WTC11 (cell line): ENCODE data around the gene TNIP2. TPM values are rescaled to one million over a fixed set of nuclear protein-coding genes. Genes with fewer than 3 reads are reported as not detected.

Experiments
- ATAC-seq: fragments of 200-7000 bp; cut with Tn5 transposase; 2 replicates; pipeline ENCODE4 v1.10.0; 2021; ENCODE audit warnings: mild to moderate bottlenecking, moderate library complexity
- CTCF ChIA-PET: fragments of 300-600 bp; sonication (Branson Sonifier 250); formaldehyde crosslinking; loops from one replicate; lab custom pipeline; 2021; ENCODE audit warnings: antibody characterized with exemption; lab: Charles Lee
- POLR2A ChIA-PET: fragments of 350-600 bp; sonication (Branson Sonifier 250); formaldehyde crosslinking; loops from one replicate; lab custom pipeline; 2021; ENCODE audit warnings: antibody characterized with exemption; lab: Charles Lee
- DNase-seq: peaks from one replicate; pipeline ENCODE4 v3.0.0; 2021; ENCODE audit warnings: low spot score
- H3K27ac Mint-ChIP-seq: 2 replicates; pipeline ENCODE4 v1.8.0; 2021; ENCODE audit warnings: mixed read lengths
- H3K27me3 Mint-ChIP-seq: 2 replicates; pipeline ENCODE4 v1.8.0; 2021; ENCODE audit warnings: low read depth, mild to moderate bottlenecking, moderate library complexity, mixed read lengths
- H3K36me3 Mint-ChIP-seq: 2 replicates; pipeline ENCODE4 v1.8.0; 2021; ENCODE audit warnings: mixed read lengths
- H3K4me1 Mint-ChIP-seq: 2 replicates; pipeline ENCODE4 v1.8.0; 2022; ENCODE audit warnings: mixed read lengths
- H3K4me3 Mint-ChIP-seq: 2 replicates; pipeline ENCODE4 v1.8.0; 2021; ENCODE audit warnings: mild to moderate bottlenecking, moderate library complexity, mixed read lengths
- H3K9me3 Mint-ChIP-seq: 2 replicates; pipeline ENCODE4 v1.8.0; 2021; ENCODE audit warnings: mixed read lengths
- ATF1 ChIP-seq: sonication (generic); formaldehyde crosslinking; IDR thresholded peaks from 2 replicates; pipeline ENCODE4 v1.8.1; 2023; ENCODE audit warnings: mild to moderate bottlenecking, moderate library complexity, missing genetic modification reagents
- CBFB ChIP-seq: sonication (generic); formaldehyde crosslinking; IDR thresholded peaks from 2 replicates; pipeline ENCODE4 v1.8.1; 2022; ENCODE audit warnings: mild to moderate bottlenecking, low read depth, missing genetic modification reagents
- KAT7 ChIP-seq: sonication (generic); formaldehyde crosslinking; IDR thresholded peaks from 2 replicates; pipeline ENCODE4 v1.8.1; 2023; ENCODE audit warnings: missing genetic modification reagents, mild to moderate bottlenecking, borderline replicate concordance
- MXD4 ChIP-seq: fragments of 250-450 bp; sonication (Bioruptor Pico); IDR thresholded peaks from 2 replicates; pipeline ENCODE4 v1.8.0; 2021; ENCODE audit warnings: mild to moderate bottlenecking, moderate library complexity, borderline replicate concordance
- NFATC4 ChIP-seq: fragments of 250-450 bp; sonication (Bioruptor Pico); IDR thresholded peaks from 2 replicates; pipeline ENCODE4 v1.9.0; 2021; ENCODE audit warnings: mild to moderate bottlenecking
- NFE2L1 ChIP-seq: sonication (generic); formaldehyde crosslinking; IDR thresholded peaks from 2 replicates; pipeline ENCODE4 v1.8.1; 2023; ENCODE audit warnings: missing genetic modification reagents
- SMAD3 ChIP-seq: sonication (generic); formaldehyde crosslinking; IDR thresholded peaks from 2 replicates; pipeline ENCODE4 v1.8.0; 2022; ENCODE audit warnings: missing genetic modification reagents, mild to moderate bottlenecking, borderline replicate concordance
- ZNF219 ChIP-seq: sonication (generic); formaldehyde crosslinking; IDR thresholded peaks from 2 replicates; pipeline ENCODE4 v1.8.0; 2023; ENCODE audit warnings: missing genetic modification reagents, mild to moderate bottlenecking, borderline replicate concordance
- total RNA-seq: library from RNA; stranded (reverse); gene quantifications from 3 replicates; pipeline ENCODE4 v1.2.3, GENCODE V29; 2021
- TF ChIP-seq, protein P1 (sequence below): sonication (generic); formaldehyde crosslinking; IDR thresholded peaks from 2 replicates; pipeline ENCODE4 v1.8.1; 2023; ENCODE audit warnings: mild to moderate bottlenecking, missing genetic modification reagents
- TF ChIP-seq, protein P2 (sequence below): sonication (generic); formaldehyde crosslinking; conservative IDR thresholded peaks from 2 replicates; pipeline ENCODE4 v1.8.1; 2022; ENCODE audit warnings: mild to moderate bottlenecking, missing genetic modification reagents
- TF ChIP-seq, protein P3 (sequence below): fragments of 200-600 bp; IDR thresholded peaks from 2 replicates; pipeline ENCODE4 v1.8.0; 2022; ENCODE audit warnings: antibody characterized with exemption
- TF ChIP-seq, protein P4 (sequence below): sonication (generic); formaldehyde crosslinking; IDR thresholded peaks from 2 replicates; pipeline ENCODE4 v1.8.1; 2022; ENCODE audit warnings: mild to moderate bottlenecking, moderate library complexity, missing genetic modification reagents
- TF ChIP-seq, protein P5 (sequence below): sonication (generic); formaldehyde crosslinking; IDR thresholded peaks from 2 replicates; pipeline ENCODE4 v1.8.0; 2022; ENCODE audit warnings: mild to moderate bottlenecking, missing genetic modification reagents
- TF ChIP-seq, protein P6 (sequence below): fragments of 250-450 bp; sonication (Bioruptor Pico); IDR thresholded peaks from 2 replicates; pipeline ENCODE4 v1.9.0; 2021; ENCODE audit warnings: mild to moderate bottlenecking, borderline replicate concordance
- TF ChIP-seq, protein P7 (sequence below): sonication (generic); formaldehyde crosslinking; IDR thresholded peaks from 2 replicates; pipeline ENCODE4 v1.8.1; 2022; ENCODE audit warnings: low read depth, mild to moderate bottlenecking, moderate library complexity, missing genetic modification reagents, borderline replicate concordance

Gene TNIP2
- total RNA-seq, 1 experiment from 2014 or later = 44.4 TPM

DNA sequence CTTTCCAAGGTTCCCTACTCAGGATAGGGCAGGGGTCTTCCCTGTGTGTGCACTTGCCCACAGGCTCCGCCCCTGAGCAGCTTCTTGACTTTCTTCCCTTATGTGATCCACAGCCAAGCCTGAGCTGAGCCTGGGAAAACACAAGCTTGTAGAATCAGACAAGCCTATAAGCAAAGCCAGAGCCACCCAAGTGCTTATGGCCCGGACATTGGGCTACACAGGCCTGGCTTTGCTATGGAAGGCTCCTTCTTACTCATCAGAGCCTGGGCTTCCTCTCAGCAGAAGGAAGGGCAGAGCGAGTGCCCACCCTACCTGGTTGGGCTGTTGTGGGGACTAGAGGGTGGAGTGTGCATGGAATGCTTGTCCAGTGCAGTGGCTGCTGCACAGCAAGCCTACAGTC is 1.3 kb upstream of the TNIP2 start:
- H3K27me3 Mint-ChIP-seq = no peaks in the 10 kb centered on the region
- 0 out of 2 replicates have a peak, but pooled peaks cover 2% of the 10 kb centered on the region for H3K9me3 Mint-ChIP-seq
- ChIA-PET CTCF (interaction anchor here (1.5 kb wide), 1 partner anchor 61 kb away, joined by 3 read pairs; no protein-coding TSS in a partner anchor), POLR2A (no interaction called here)
- no peak for DNase-seq
- TF ChIP-seq ZNF219 (CRISPR knock-in tag) (no peak), SMAD3 (CRISPR knock-in tag) (no peak), NFATC4 (no peak), MXD4 (CRISPR knock-in tag) (no peak), ATF1 (CRISPR knock-in tag) (no peak), NFE2L1 (CRISPR knock-in tag) (no peak)
- TF ChIP-seq, protein P1, sequence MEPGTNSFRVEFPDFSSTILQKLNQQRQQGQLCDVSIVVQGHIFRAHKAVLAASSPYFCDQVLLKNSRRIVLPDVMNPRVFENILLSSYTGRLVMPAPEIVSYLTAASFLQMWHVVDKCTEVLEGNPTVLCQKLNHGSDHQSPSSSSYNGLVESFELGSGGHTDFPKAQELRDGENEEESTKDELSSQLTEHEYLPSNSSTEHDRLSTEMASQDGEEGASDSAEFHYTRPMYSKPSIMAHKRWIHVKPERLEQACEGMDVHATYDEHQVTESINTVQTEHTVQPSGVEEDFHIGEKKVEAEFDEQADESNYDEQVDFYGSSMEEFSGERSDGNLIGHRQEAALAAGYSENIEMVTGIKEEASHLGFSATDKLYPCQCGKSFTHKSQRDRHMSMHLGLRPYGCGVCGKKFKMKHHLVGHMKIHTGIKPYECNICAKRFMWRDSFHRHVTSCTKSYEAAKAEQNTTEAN (CRISPR knock-in tag) = no peak
- TF ChIP-seq, protein P2, sequence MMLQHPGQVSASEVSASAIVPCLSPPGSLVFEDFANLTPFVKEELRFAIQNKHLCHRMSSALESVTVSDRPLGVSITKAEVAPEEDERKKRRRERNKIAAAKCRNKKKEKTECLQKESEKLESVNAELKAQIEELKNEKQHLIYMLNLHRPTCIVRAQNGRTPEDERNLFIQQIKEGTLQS (CRISPR knock-in tag) = no peak
- TF ChIP-seq, protein P3, sequence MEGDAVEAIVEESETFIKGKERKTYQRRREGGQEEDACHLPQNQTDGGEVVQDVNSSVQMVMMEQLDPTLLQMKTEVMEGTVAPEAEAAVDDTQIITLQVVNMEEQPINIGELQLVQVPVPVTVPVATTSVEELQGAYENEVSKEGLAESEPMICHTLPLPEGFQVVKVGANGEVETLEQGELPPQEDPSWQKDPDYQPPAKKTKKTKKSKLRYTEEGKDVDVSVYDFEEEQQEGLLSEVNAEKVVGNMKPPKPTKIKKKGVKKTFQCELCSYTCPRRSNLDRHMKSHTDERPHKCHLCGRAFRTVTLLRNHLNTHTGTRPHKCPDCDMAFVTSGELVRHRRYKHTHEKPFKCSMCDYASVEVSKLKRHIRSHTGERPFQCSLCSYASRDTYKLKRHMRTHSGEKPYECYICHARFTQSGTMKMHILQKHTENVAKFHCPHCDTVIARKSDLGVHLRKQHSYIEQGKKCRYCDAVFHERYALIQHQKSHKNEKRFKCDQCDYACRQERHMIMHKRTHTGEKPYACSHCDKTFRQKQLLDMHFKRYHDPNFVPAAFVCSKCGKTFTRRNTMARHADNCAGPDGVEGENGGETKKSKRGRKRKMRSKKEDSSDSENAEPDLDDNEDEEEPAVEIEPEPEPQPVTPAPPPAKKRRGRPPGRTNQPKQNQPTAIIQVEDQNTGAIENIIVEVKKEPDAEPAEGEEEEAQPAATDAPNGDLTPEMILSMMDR = no peak
- TF ChIP-seq, protein P4, sequence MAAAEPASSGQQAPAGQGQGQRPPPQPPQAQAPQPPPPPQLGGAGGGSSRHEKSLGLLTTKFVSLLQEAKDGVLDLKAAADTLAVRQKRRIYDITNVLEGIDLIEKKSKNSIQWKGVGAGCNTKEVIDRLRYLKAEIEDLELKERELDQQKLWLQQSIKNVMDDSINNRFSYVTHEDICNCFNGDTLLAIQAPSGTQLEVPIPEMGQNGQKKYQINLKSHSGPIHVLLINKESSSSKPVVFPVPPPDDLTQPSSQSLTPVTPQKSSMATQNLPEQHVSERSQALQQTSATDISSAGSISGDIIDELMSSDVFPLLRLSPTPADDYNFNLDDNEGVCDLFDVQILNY (CRISPR knock-in tag) = no peak
- no peak overlapping the region for H3K27ac Mint-ChIP-seq
- peak overlapping the region; percentile 51 for H3K4me3 Mint-ChIP-seq
- H3K4me1 Mint-ChIP-seq = peaks cover 27% of the 10 kb centered on the region
- 0 out of 2 replicates have a peak, but pooled peaks cover 2% of the 10 kb centered on the region for H3K36me3 Mint-ChIP-seq
- no peak for ATAC-seq

DNA sequence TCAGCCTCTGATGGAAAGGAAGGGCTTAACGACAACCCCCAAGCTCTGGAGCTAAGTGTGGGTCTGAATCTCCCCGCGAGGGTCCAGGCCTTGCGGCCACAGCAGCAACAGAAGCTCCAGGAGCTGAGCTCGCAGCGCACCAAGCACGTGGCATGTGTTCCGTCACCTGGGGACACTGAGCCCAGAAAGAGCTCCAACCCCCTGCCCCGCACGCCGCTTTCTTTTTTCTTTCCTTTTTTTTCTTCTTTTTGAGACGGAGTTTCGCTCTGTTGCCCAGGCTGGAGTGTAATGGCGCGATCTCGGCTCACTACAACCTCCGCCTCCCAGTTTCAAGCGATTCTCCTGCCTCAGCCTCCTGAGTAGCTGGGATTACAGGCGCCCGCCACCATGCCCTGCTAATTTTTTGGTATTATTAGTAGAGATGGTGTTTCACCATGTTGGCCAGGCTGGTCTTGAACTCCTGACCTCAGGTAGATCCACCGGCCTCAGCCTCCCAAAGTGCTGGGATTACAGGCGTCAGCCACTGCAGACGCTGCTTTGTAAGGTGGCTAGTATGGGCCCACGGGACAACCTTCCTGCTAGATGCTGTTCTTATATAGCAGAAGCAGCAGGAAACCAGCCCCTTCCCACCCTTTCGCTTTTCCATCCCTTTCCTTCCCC is 685 bp upstream of the TNIP2 start:
- Mint-ChIP-seq H3K4me3 (peak overlapping the region; percentile 51), H3K36me3 (0 out of 2 replicates have a peak, but pooled peaks cover 2% of the 10 kb centered on the region), H3K27ac (no peak overlapping the region; the same call in 1 of the 2 replicates), H3K27me3 (no peaks in the 10 kb centered on the region), H3K4me1 (peaks cover 23% of the 10 kb centered on the region), H3K9me3 (no peaks in the 10 kb centered on the region)
- DNase-seq (no peak), ATAC-seq (peak; percentile 9)
- CTCF ChIA-PET = interaction anchor here (1.2 to 1.5 kb wide), 5 partner anchors 11 to 288 kb away, joined by 5 to 10 read pairs (median 6); partner anchors contain the start of genes GRK4, NOP14 and RNF4
- POLR2A ChIA-PET = interaction anchor here (0.7 kb wide), 1 partner anchor 35 kb away, joined by 3 read pairs; no protein-coding TSS in a partner anchor
- TF ChIP-seq, protein P5, sequence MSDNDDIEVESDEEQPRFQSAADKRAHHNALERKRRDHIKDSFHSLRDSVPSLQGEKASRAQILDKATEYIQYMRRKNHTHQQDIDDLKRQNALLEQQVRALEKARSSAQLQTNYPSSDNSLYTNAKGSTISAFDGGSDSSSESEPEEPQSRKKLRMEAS (CRISPR knock-in tag) = 0 out of 2 replicates have a peak, but pooled peaks have one; percentile 52
- TF ChIP-seq, protein P6, sequence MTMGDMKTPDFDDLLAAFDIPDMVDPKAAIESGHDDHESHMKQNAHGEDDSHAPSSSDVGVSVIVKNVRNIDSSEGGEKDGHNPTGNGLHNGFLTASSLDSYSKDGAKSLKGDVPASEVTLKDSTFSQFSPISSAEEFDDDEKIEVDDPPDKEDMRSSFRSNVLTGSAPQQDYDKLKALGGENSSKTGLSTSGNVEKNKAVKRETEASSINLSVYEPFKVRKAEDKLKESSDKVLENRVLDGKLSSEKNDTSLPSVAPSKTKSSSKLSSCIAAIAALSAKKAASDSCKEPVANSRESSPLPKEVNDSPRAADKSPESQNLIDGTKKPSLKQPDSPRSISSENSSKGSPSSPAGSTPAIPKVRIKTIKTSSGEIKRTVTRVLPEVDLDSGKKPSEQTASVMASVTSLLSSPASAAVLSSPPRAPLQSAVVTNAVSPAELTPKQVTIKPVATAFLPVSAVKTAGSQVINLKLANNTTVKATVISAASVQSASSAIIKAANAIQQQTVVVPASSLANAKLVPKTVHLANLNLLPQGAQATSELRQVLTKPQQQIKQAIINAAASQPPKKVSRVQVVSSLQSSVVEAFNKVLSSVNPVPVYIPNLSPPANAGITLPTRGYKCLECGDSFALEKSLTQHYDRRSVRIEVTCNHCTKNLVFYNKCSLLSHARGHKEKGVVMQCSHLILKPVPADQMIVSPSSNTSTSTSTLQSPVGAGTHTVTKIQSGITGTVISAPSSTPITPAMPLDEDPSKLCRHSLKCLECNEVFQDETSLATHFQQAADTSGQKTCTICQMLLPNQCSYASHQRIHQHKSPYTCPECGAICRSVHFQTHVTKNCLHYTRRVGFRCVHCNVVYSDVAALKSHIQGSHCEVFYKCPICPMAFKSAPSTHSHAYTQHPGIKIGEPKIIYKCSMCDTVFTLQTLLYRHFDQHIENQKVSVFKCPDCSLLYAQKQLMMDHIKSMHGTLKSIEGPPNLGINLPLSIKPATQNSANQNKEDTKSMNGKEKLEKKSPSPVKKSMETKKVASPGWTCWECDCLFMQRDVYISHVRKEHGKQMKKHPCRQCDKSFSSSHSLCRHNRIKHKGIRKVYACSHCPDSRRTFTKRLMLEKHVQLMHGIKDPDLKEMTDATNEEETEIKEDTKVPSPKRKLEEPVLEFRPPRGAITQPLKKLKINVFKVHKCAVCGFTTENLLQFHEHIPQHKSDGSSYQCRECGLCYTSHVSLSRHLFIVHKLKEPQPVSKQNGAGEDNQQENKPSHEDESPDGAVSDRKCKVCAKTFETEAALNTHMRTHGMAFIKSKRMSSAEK (CRISPR knock-in tag) = no peak
- TF ChIP-seq CBFB (CRISPR knock-in tag) = no peak
- TF ChIP-seq, protein P7, sequence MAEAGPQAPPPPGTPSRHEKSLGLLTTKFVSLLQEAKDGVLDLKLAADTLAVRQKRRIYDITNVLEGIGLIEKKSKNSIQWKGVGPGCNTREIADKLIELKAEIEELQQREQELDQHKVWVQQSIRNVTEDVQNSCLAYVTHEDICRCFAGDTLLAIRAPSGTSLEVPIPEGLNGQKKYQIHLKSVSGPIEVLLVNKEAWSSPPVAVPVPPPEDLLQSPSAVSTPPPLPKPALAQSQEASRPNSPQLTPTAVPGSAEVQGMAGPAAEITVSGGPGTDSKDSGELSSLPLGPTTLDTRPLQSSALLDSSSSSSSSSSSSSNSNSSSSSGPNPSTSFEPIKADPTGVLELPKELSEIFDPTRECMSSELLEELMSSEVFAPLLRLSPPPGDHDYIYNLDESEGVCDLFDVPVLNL (CRISPR knock-in tag) = no peak
- TF ChIP-seq KAT7 (CRISPR knock-in tag) = no peak
